Measurements from ENCODE around the gene PRKAG3.

DNA sequence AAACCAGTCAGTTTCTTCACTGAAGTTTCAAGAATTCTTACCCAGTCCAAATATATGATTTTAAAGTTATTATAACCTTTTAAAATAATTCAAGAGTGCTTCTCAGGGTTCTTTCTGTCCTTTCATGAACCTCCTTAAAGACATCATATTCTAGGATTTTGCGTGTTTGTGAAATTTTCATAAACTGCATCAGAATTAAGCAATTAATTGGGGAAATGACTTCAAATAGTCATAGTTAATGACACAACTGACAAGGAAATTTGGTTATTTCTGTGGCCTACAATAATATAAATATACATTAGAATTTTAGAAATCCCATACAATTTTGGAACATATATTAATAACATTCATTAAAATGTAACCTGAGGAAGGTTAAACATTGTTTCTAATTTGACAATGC, 39.2 kb downstream of the PRKAG3 start:
- TF ChIP-seq, protein P1, sequence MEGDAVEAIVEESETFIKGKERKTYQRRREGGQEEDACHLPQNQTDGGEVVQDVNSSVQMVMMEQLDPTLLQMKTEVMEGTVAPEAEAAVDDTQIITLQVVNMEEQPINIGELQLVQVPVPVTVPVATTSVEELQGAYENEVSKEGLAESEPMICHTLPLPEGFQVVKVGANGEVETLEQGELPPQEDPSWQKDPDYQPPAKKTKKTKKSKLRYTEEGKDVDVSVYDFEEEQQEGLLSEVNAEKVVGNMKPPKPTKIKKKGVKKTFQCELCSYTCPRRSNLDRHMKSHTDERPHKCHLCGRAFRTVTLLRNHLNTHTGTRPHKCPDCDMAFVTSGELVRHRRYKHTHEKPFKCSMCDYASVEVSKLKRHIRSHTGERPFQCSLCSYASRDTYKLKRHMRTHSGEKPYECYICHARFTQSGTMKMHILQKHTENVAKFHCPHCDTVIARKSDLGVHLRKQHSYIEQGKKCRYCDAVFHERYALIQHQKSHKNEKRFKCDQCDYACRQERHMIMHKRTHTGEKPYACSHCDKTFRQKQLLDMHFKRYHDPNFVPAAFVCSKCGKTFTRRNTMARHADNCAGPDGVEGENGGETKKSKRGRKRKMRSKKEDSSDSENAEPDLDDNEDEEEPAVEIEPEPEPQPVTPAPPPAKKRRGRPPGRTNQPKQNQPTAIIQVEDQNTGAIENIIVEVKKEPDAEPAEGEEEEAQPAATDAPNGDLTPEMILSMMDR (IDR thresholded peaks at IDR 0.05; ENCODE audit: borderline replicate concordance, extremely low read depth, low read length, poor library complexity, severe bottlenecking): no peak
- TF ChIP-seq EZH2 (IDR thresholded peaks at IDR 0.05; ENCODE audit: borderline replicate concordance, low read depth, low read length, severe bottlenecking): no peak
